ENCODE results near the gene CTNND1. TPM values are rescaled to one million over a fixed set of nuclear protein-coding genes. Genes with fewer than 3 reads are reported as not detected.

CTNND1 gene
- total RNA-seq (2021) (133 and 174 TPM in 2 replicates), Bru-seq, nascent RNA (percentile 92 among the genes with signal in this experiment), BruChase-seq, experiment 1, labeled RNA remaining after a 2-hour chase (percentile 97 among the genes with signal in this experiment), BruChase-seq, experiment 2, labeled RNA remaining after a 6-hour chase (percentile 99 among the genes with signal in this experiment)
- long read RNA-seq, full-length matches to known transcripts = 80 of 179 reads
- long read RNA-seq, partial matches to known transcripts = 62 of 179 reads
- long read RNA-seq, other reads (novel, unspliced or antisense) = 37 of 179 reads

GRCh38 chr11:57761301-57762234 is at the start of gene CTNND1:
Gene CTNND1, plus strand, starts transcription at chr11:57761802. Its CDS starts 29,677 bp downstream, at chr11:57791479.
- H3K36me3 ChIP-seq (ENCODE audit: insufficient read depth, low read length, poor library complexity, severe bottlenecking) = no peaks in the 10 kb centered on the region
- DNase-seq (ENCODE audit: low spot score) = peak; percentile 99
- H3K9me3 ChIP-seq (ENCODE audit: low read depth, low read length, poor library complexity, severe bottlenecking) = no peaks in the 10 kb centered on the region
- intact Hi-C loops (cut with micrococcal nuclease; ENCODE audit: unreplicated experiment) = loop anchor here (2.0 kb wide), 2 partner anchors 17 to 39 kb away; no protein-coding TSS in a partner anchor
- no peak for TF ChIP-seq EZH2 (IDR thresholded peaks at IDR 0.05; ENCODE audit: borderline replicate concordance, low read depth, low read length, poor library complexity, severe bottlenecking)
- TF ChIP-seq CTCF (conservative IDR thresholded peaks at IDR 0.05; ENCODE audit: low read depth, low read length) = no peak
- POLR2A ChIA-PET (ENCODE audit: low non-redundant PET) = interaction anchor here (0.5 to 1.3 kb wide), 5 partner anchors 10 to 419 kb away, joined by 3 to 5 read pairs (median 4); partner anchors contain the start of gene BTBD18
- BruUV-seq (replicated peaks) = TSS peak; percentile 99
- H3K27me3 ChIP-seq (replicated peaks; ENCODE audit: insufficient read depth, low read depth, low read length, poor library complexity) = no peaks in the 10 kb centered on the region
- H3K27ac ChIP-seq (ENCODE audit: low read depth, low read length, poor library complexity, severe bottlenecking) = peak within 1 kb of the TSS; percentile 98
- CTCF ChIA-PET = interaction anchor here (1.3 to 3.2 kb wide), 3 partner anchors 10 to 40 kb away, joined by 4 to 30 read pairs (median 6); partner anchors contain the start of gene BTBD18
- peak within 1 kb of the TSS; percentile 84 for H3K4me3 ChIP-seq (ENCODE audit: low read depth, low read length, poor library complexity, severe bottlenecking)
- H3K4me1 ChIP-seq (ENCODE audit: insufficient read depth, low read length, poor library complexity, severe bottlenecking) = peaks cover 20% of the 10 kb centered on the region

- POLR2A ChIA-PET (ENCODE audit: low non-redundant PET) = interaction anchor here (0.5 to 0.7 kb wide), 2 partner anchors 24 to 170 kb away, joined by 3 to 5 read pairs; no protein-coding TSS in a partner anchor
- Histone ChIP-seq H3K27me3 (replicated peaks; ENCODE audit: insufficient read depth, low read depth, low read length, poor library complexity) (no peaks in the 10 kb centered on the region), H3K9me3 (ENCODE audit: low read depth, low read length, poor library complexity, severe bottlenecking) (no peaks in the 10 kb centered on the region), H3K4me3 (ENCODE audit: low read depth, low read length, poor library complexity, severe bottlenecking) (peak within 1 kb of the TSS; percentile 73), H3K36me3 (ENCODE audit: insufficient read depth, low read length, poor library complexity, severe bottlenecking) (peaks cover 5% of the 10 kb centered on the region), H3K4me1 (ENCODE audit: insufficient read depth, low read length, poor library complexity, severe bottlenecking) (peaks cover 22% of the 10 kb centered on the region), H3K27ac (ENCODE audit: low read depth, low read length, poor library complexity, severe bottlenecking) (peak within 1 kb of the TSS; percentile 90)
- no peak for TF ChIP-seq EZH2 (IDR thresholded peaks at IDR 0.05; ENCODE audit: borderline replicate concordance, low read depth, low read length, poor library complexity, severe bottlenecking)
- TF ChIP-seq CTCF (conservative IDR thresholded peaks at IDR 0.05; ENCODE audit: low read depth, low read length) = no peak
- TSS peak; percentile 65 for BruUV-seq (replicated peaks)
- CTCF ChIA-PET = interaction anchor here (0.6 kb wide), 1 partner anchor 87 kb away, joined by 4 read pairs; no protein-coding TSS in a partner anchor
- intact Hi-C loops (cut with micrococcal nuclease; ENCODE audit: unreplicated experiment) = loop anchor here (5.0 kb wide), 1 partner anchor 45 kb away; the partner anchor contains the start of gene ZDHHC5
- peak; percentile 100 for DNase-seq (ENCODE audit: low spot score)
Measured at GRCh38 chr11:57712256-57713150, 49.1 kb upstream of the CTNND1 start, which contains the start of gene TMX2. Gene TMX2, plus strand, starts transcription at chr11:57712593. Its CDS starts 26 bp downstream, at chr11:57712619.
